Immature natural killer cell (primary cell): Measurements from ENCODE around the gene LRRC1. TPM values are rescaled to one million over a fixed set of nuclear protein-coding genes. Genes with fewer than 3 reads are reported as not detected.

Source experiments
- DNase-seq, 3 donors: peaks; one replicate each; pipeline ENCODE4 v3.0.0; 2022; ENCODE audit warnings: mixed read lengths in 1 of 3
- H3K27ac Mint-ChIP-seq, 6 donors: one replicate each; pipeline ENCODE4 v1.8.0; 2020; ENCODE audit warnings: mixed read lengths in 6 of 6, mild to moderate bottlenecking in 5 of 6, inconsistent platforms in 4 of 6, moderate library complexity in 3 of 6
- H3K27me3 Mint-ChIP-seq, 3 donors: one replicate each; pipeline ENCODE4 v1.8.0; 2020 to 2021; ENCODE audit warnings: low read depth in 3 of 3, mild to moderate bottlenecking in 3 of 3, mixed read lengths in 3 of 3, moderate library complexity in 3 of 3, inconsistent platforms in 1 of 3
- H3K36me3 Mint-ChIP-seq, 3 donors: one replicate each; pipeline ENCODE4 v1.8.0; 2020; ENCODE audit warnings: mixed read lengths in 3 of 3, inconsistent platforms in 2 of 3, mild to moderate bottlenecking in 2 of 3
- H3K4me1 Mint-ChIP-seq, 2 donors: one replicate each; pipeline ENCODE4 v1.8.0; 2020; ENCODE audit warnings: inconsistent platforms in 2 of 2, mild to moderate bottlenecking in 2 of 2, mixed read lengths in 2 of 2, moderate library complexity in 1 of 2
- H3K4me3 Mint-ChIP-seq, 5 donors: one replicate each; pipeline ENCODE4 v1.8.0; 2020; ENCODE audit warnings: mild to moderate bottlenecking in 5 of 5, mixed read lengths in 5 of 5, inconsistent platforms in 3 of 5, moderate library complexity in 3 of 5
- H3K9me3 Mint-ChIP-seq, 6 donors: one replicate each; pipeline ENCODE4 v1.8.0; 2020; ENCODE audit warnings: mild to moderate bottlenecking in 6 of 6, mixed read lengths in 6 of 6, inconsistent platforms in 4 of 6, moderate library complexity in 3 of 6
- polyA plus RNA-seq, 3 donors: library from polyadenylated mRNA; unstranded; fragments of 300-500 nt; fragmentation: Illumina TruSeq; gene quantifications; one replicate each; pipeline ENCODE4 v1.2.3, GENCODE V29; 2021

Gene LRRC1
- polyA plus RNA-seq, 3 donors from 2014 or later: 1.6 to 2.8 (median 2.7) TPM

- peaks cover 0 to 2% (median 0%) of the 10 kb centered on the region in 6 donors for H3K9me3 Mint-ChIP-seq
- H3K4me1 Mint-ChIP-seq: peaks cover 6 to 15% of the 10 kb centered on the region in 2 donors
- H3K27ac Mint-ChIP-seq: no peak overlapping the region
- peaks cover 0 to 2% (median 2%) of the 10 kb centered on the region in 3 donors for H3K27me3 Mint-ChIP-seq
- no peak for DNase-seq
- H3K36me3 Mint-ChIP-seq: no peaks in the 10 kb centered on the region
- no peak overlapping the region for H3K4me3 Mint-ChIP-seq
Observed at GRCh38 chr6:53828966-53829697, 34.3 kb downstream of the LRRC1 start.

GRCh38 chr6:53829698-53830221 lies 35.0 kb downstream of the LRRC1 start:
- Mint-ChIP-seq H3K27me3 (peaks cover 0 to 2% (median 2%) of the 10 kb centered on the region in 3 donors), H3K9me3 (peaks cover 0 to 2% (median 0%) of the 10 kb centered on the region in 6 donors), H3K27ac (no peak overlapping the region), H3K4me1 (peaks cover 6 to 15% of the 10 kb centered on the region in 2 donors), H3K4me3 (no peak overlapping the region), H3K36me3 (no peaks in the 10 kb centered on the region)
- DNase-seq: no peak

GRCh38 chr6:53830366-53830765 lies 35.6 kb downstream of the LRRC1 start:
- H3K4me1 Mint-ChIP-seq: peaks cover 6 to 15% of the 10 kb centered on the region in 2 donors
- peaks cover 0 to 2% (median 2%) of the 10 kb centered on the region in 3 donors for H3K27me3 Mint-ChIP-seq
- DNase-seq: no peak
- no peak overlapping the region for H3K4me3 Mint-ChIP-seq
- peaks cover 0 to 2% (median 0%) of the 10 kb centered on the region in 6 donors for H3K9me3 Mint-ChIP-seq
- H3K36me3 Mint-ChIP-seq: no peaks in the 10 kb centered on the region
- no peak overlapping the region for H3K27ac Mint-ChIP-seq

- Mint-ChIP-seq H3K4me1 (peaks cover 2 to 6% of the 10 kb centered on the region in 2 donors), H3K27me3 (peaks cover 0 to 2% (median 0%) of the 10 kb centered on the region in 3 donors), H3K9me3 (no peaks in the 10 kb centered on the region), H3K4me3 (no peak overlapping the region), H3K36me3 (no peaks in the 10 kb centered on the region), H3K27ac (no peak overlapping the region)
- DNase-seq: no peak
Observed at GRCh38 chr6:53831081-53831869, 36.5 kb downstream of the LRRC1 start.

- Mint-ChIP-seq H3K4me3 (no peak overlapping the region), H3K4me1 (peaks cover 0 to 2% of the 10 kb centered on the region in 2 donors), H3K36me3 (no peaks in the 10 kb centered on the region), H3K9me3 (no peaks in the 10 kb centered on the region), H3K27me3 (peaks cover 0 to 2% (median 0%) of the 10 kb centered on the region in 3 donors), H3K27ac (no peak overlapping the region)
- no peak for DNase-seq
Observed at GRCh38 chr6:53831936-53832660, 37.3 kb downstream of the LRRC1 start.

- Mint-ChIP-seq H3K36me3 (no peaks in the 10 kb centered on the region), H3K27ac (no peak overlapping the region), H3K4me3 (no peak overlapping the region), H3K4me1 (peaks cover 0 to 2% of the 10 kb centered on the region in 2 donors), H3K9me3 (no peaks in the 10 kb centered on the region), H3K27me3 (no peaks in the 10 kb centered on the region)
- DNase-seq: no peak
Observed at GRCh38 chr6:53833155-53833554, 38.4 kb downstream of the LRRC1 start.

GRCh38 chr6:53834132-53834531 lies 39.3 kb downstream of the LRRC1 start:
- Mint-ChIP-seq H3K36me3 (no peaks in the 10 kb centered on the region), H3K4me1 (peaks cover 0 to 2% of the 10 kb centered on the region in 2 donors), H3K9me3 (no peaks in the 10 kb centered on the region), H3K27ac (no peak overlapping the region), H3K4me3 (no peak overlapping the region), H3K27me3 (no peaks in the 10 kb centered on the region)
- no peak for DNase-seq

- Mint-ChIP-seq H3K4me3 (no peak overlapping the region), H3K27ac (no peak overlapping the region), H3K9me3 (peaks cover 0 to 6% (median 0%) of the 10 kb centered on the region in 6 donors), H3K36me3 (peaks cover 0 to 11% (median 5%) of the 10 kb centered on the region in 3 donors), H3K4me1 (no peaks in the 10 kb centered on the region), H3K27me3 (peaks cover 1 to 2% (median 2%) of the 10 kb centered on the region in 3 donors)
- no peak for DNase-seq
Observed at GRCh38 chr6:53837865-53838769, 43.3 kb downstream of the LRRC1 start.

GRCh38 chr6:53840027-53840426 lies 45.2 kb downstream of the LRRC1 start:
- H3K4me1 Mint-ChIP-seq: no peaks in the 10 kb centered on the region
- no peak for DNase-seq

GRCh38 chr6:53845280-53846195 lies 50.7 kb downstream of the LRRC1 start:
- Mint-ChIP-seq H3K4me3 (no peak overlapping the region), H3K27me3 (peaks cover 0 to 1% (median 0%) of the 10 kb centered on the region in 3 donors), H3K4me1 (peaks cover 0 to 1% of the 10 kb centered on the region in 2 donors), H3K36me3 (peaks cover 5 to 11% (median 8%) of the 10 kb centered on the region in 3 donors), H3K9me3 (peaks cover 0 to 4% (median 0%) of the 10 kb centered on the region in 6 donors), H3K27ac (no peak overlapping the region)
- no peak for DNase-seq

More at GRCh38 chr6:53840027-53840426, 45.2 kb downstream of the LRRC1 start:
- H3K27ac Mint-ChIP-seq: no peak overlapping the region
- H3K9me3 Mint-ChIP-seq: peaks cover 0 to 6% (median 0%) of the 10 kb centered on the region in 6 donors
- no peak overlapping the region for H3K4me3 Mint-ChIP-seq
- H3K36me3 Mint-ChIP-seq: peaks cover 0 to 11% (median 10%) of the 10 kb centered on the region in 3 donors
- peaks cover 1 to 2% (median 2%) of the 10 kb centered on the region in 3 donors for H3K27me3 Mint-ChIP-seq

- Mint-ChIP-seq H3K4me3 (no peak overlapping the region), H3K27me3 (no peaks in the 10 kb centered on the region), H3K9me3 (no peaks in the 10 kb centered on the region), H3K36me3 (peaks cover 3 to 10% (median 5%) of the 10 kb centered on the region in 3 donors), H3K27ac (no peak overlapping the region), H3K4me1 (peaks cover 0 to 1% of the 10 kb centered on the region in 2 donors)
- no peak for DNase-seq
Observed at GRCh38 chr6:53846250-53846649, 51.4 kb downstream of the LRRC1 start.

- H3K9me3 Mint-ChIP-seq: no peaks in the 10 kb centered on the region
- no peak overlapping the region for H3K4me3 Mint-ChIP-seq
- no peak overlapping the region for H3K27ac Mint-ChIP-seq
Observed at GRCh38 chr6:53847796-53848314, 53.0 kb downstream of the LRRC1 start.

More at GRCh38 chr6:53847796-53848314, 53.0 kb downstream of the LRRC1 start:
- H3K36me3 Mint-ChIP-seq: peaks cover 0 to 10% (median 5%) of the 10 kb centered on the region in 3 donors
- no peaks in the 10 kb centered on the region for H3K27me3 Mint-ChIP-seq
- DNase-seq: no peak
- H3K4me1 Mint-ChIP-seq: peaks cover 0 to 1% of the 10 kb centered on the region in 2 donors
